HepG2 (cell line): ENCODE data around the gene HTR4. TPM values are rescaled to one million over a fixed set of nuclear protein-coding genes. Genes with fewer than 3 reads are reported as not detected.

Experiments used
- ATAC-seq: fragments of 200-7000 bp; cut with Tn5 transposase; 3 replicates; pipeline ENCODE4 v1.9.1; 2020; ENCODE audit warnings: mild to moderate bottlenecking, moderate library complexity
- Bru-seq: library from RNA; stranded (reverse); fragments of 400-500 nt; gene quantifications from one replicate; lab custom pipeline; 2021; lab: Mats Ljungman, UMichigan
- BruChase-seq, 2 experiments: library from RNA; stranded (reverse); fragments of 400-500 nt; gene quantifications; one replicate each; lab custom pipeline; 2021; lab: Mats Ljungman, UMichigan
- BruUV-seq: library from RNA; stranded (reverse); fragments of 400-500 nt; replicated peaks from 2 replicates; lab custom pipeline; 2021; lab: Mats Ljungman, UMichigan
- CTCF ChIA-PET: fragments of 300-600 bp; formaldehyde crosslinking; extraction: SDS; loops from one replicate; lab custom pipeline; 2021; ENCODE audit warnings: low total read pairs, inconsistent platforms, low intra/inter-chr PET ratio; lab: Yijun Ruan, JAX
- POLR2A ChIA-PET: fragments of 350-600 bp; sonication (Branson Sonifier 250); formaldehyde crosslinking; loops from one replicate; lab custom pipeline; 2020; ENCODE audit warnings: antibody characterized with exemption, inconsistent platforms; lab: Yijun Ruan, JAX
- DNase-seq: peaks from one replicate; pipeline ENCODE4 v3.0.0-alpha.2; 2015; ENCODE audit warnings: low spot score
- FAIRE-seq: peaks from 3 replicates; lab custom pipeline; 2011; peaks lifted over from hg19 to GRCh38; lab: Jason Lieb, UNC
- H2AFZ ChIP-seq: one replicate; pipeline ENCODE4 v1.6.1; 2011; ENCODE audit warnings: low read length, inconsistent platforms
- H3K27ac ChIP-seq: fragments of 300-600 bp; 3 replicates; pipeline ENCODE4 v1.8.0; 2011; ENCODE audit warnings: mixed run types, mild to moderate bottlenecking, mixed read lengths, low read length, inconsistent platforms; ENCODE audit not compliant: insufficient read depth; ENCODE audit errors: extremely low read length
- H3K27me3 ChIP-seq, 2 experiments: fragments of 200-600 bp in 1 of 2; 2 replicates in 1 of 2; 3 replicates in 1 of 2; pipeline versions ENCODE4 v1.6.0 to v1.8.0; 2011; ENCODE audit warnings: low read length in 2 of 2, mild to moderate bottlenecking in 2 of 2, moderate library complexity in 2 of 2, inconsistent platforms in 1 of 2; ENCODE audit not compliant: insufficient read depth in 2 of 2, control insufficient read depth in 1 of 2
- H3K36me3 ChIP-seq, 2 experiments: fragments of 200-600 bp in 1 of 2; replicated peaks in 1 of 2; 2 replicates in 1 of 2; 3 replicates in 1 of 2; pipeline versions ENCODE4 v1.5.1 to v1.8.0; 2011; ENCODE audit warnings: low read length in 2 of 2, inconsistent platforms in 1 of 2; ENCODE audit not compliant: insufficient read depth in 2 of 2, control insufficient read depth in 1 of 2
- H3K4me1 ChIP-seq: 2 replicates; pipeline ENCODE4 v1.5.1; 2012; ENCODE audit warnings: low read length, inconsistent platforms; ENCODE audit not compliant: insufficient read depth
- H3K4me2 ChIP-seq: 2 replicates; pipeline ENCODE4 v1.6.0; 2011; ENCODE audit warnings: low read depth, low read length, inconsistent platforms
- H3K4me3 ChIP-seq, 3 experiments: fragments of 200-600 bp in 1 of 3; sonication (generic), shearing (Covaris generic) in 1 of 3; replicated peaks in 1 of 3; 2 replicates each; pipeline ENCODE4 v1.5.1; 2011 to 2016; ENCODE audit warnings: low read length in 3 of 3, inconsistent platforms in 2 of 3, low read depth in 2 of 3, mild to moderate bottlenecking in 2 of 3, control low read depth in 1 of 3, mixed read lengths in 1 of 3; ENCODE audit not compliant: insufficient read depth in 1 of 3
- H3K79me2 ChIP-seq: one replicate; pipeline ENCODE4 v1.6.1; 2011; ENCODE audit warnings: low read length, inconsistent platforms; ENCODE audit not compliant: insufficient read depth
- H3K9ac ChIP-seq: 2 replicates; pipeline ENCODE4 v1.6.0; 2011; ENCODE audit warnings: mild to moderate bottlenecking, low read depth, low read length, inconsistent platforms; ENCODE audit not compliant: insufficient read depth
- H3K9me3 ChIP-seq: 2 replicates; pipeline ENCODE4 v1.5.1; 2012; ENCODE audit warnings: mild to moderate bottlenecking, low read length
- H4K20me1 ChIP-seq: 2 replicates; pipeline ENCODE4 v1.6.0; 2011; ENCODE audit warnings: inconsistent platforms, mild to moderate bottlenecking, low read length, moderate library complexity; ENCODE audit not compliant: insufficient read depth
- ATF1 ChIP-seq: IDR thresholded peaks from 2 replicates; pipeline ENCODE4 v1.6.1; 2016; ENCODE audit warnings: mild to moderate bottlenecking, control low read depth
- ATF4 ChIP-seq, 2 experiments: fragments of 450-650 bp in 1 of 2; sonication (generic) in 1 of 2; formaldehyde crosslinking; IDR thresholded peaks; 2 replicates each; pipeline versions ENCODE4 v1.5.0 to v1.8.0; 2020 to 2022; ENCODE audit warnings: mild to moderate bottlenecking in 1 of 2, missing genetic modification reagents in 1 of 2
- DNMT3B ChIP-seq: conservative IDR thresholded peaks from 2 replicates; pipeline ENCODE4 v1.6.1; 2016; ENCODE audit warnings: missing biosample characterization, control low read depth
- GFI1 ChIP-seq: sonication (generic); formaldehyde crosslinking; IDR thresholded peaks from 2 replicates; pipeline ENCODE4 v1.5.0; 2020; ENCODE audit warnings: missing genetic modification reagents, mild to moderate bottlenecking, borderline replicate concordance
- ISX ChIP-seq: sonication (generic); formaldehyde crosslinking; conservative IDR thresholded peaks from 2 replicates; pipeline ENCODE4 v1.5.0; 2020; ENCODE audit warnings: missing genetic modification reagents
- POLR2AphosphoS5 ChIP-seq: IDR thresholded peaks from 2 replicates; pipeline ENCODE4 v1.6.1; 2012; ENCODE audit warnings: low read depth, low read length
- PTBP1 ChIP-seq: fragments of 200-400 bp; formaldehyde crosslinking; IDR thresholded peaks from 2 replicates; pipeline ENCODE4 v1.6.1; 2018; ENCODE audit warnings: low read length, low read depth; ENCODE audit not compliant: poor library complexity, severe bottlenecking
- ZNF564 ChIP-seq: sonication (generic); formaldehyde crosslinking; IDR thresholded peaks from 2 replicates; pipeline ENCODE4 v1.8.1; 2023; ENCODE audit warnings: mild to moderate bottlenecking, missing genetic modification reagents
- ZNF790 ChIP-seq: sonication (generic); formaldehyde crosslinking; IDR thresholded peaks from 2 replicates; pipeline ENCODE4 v1.8.0; 2022; ENCODE audit warnings: missing genetic modification reagents, mild to moderate bottlenecking, borderline replicate concordance
- WGBS: methylation state at CpG from one replicate; pipeline ENCODE4 v1.1.6; 2017; ENCODE audit warnings: low lambda C conversion rate; 5-methylcytosine and 5-hydroxymethylcytosine counted together
- in situ Hi-C: cut with HindIII; loops from 2 replicates; pipeline ENCODE4 v1.10.0; 2017; ENCODE audit warnings: low pct_unique_long_range_greater_than_20kb; ENCODE audit not compliant: extremely low pct_ligation_motif_present
- intact Hi-C: fragments of 100-400 bp; cut with micrococcal nuclease; formaldehyde crosslinking; loops from one replicate; pipeline ENCODE4 v1.10.0; 2022; ENCODE audit not compliant: unreplicated experiment
- long read RNA-seq, 2 experiments: library from RNA in 1 of 2; library from polyadenylated mRNA in 1 of 2; stranded (forward) in 1 of 2; unstranded in 1 of 2; transcript quantifications; one replicate each; pipeline ENCODE4 v2.0.0, GENCODE V29; 2019 to 2022
- polyA minus RNA-seq, 3 experiments: library from RNA; depleted of rRNA, polyadenylated mRNA; stranded (reverse); fragments of >200 nt; gene quantifications; 2 replicates each; pipeline ENCODE4 v1.2.3, GENCODE V29; 2011; ENCODE audit warnings: low replicate concordance in 1 of 3
- polyA plus RNA-seq, 8 experiments: library from polyadenylated mRNA; depleted of rRNA in 3 of 8; stranded (reverse) in 7 of 8; unstranded in 1 of 8; fragments of >200 nt; fragmentation: Illumina TruSeq in 4 of 8; extraction: Trizol in 4 of 8; gene quantifications; 2 replicates each; pipeline versions ENCODE4 v1.2.1 to v1.2.3, GENCODE V29; 2011 to 2016; ENCODE audit warnings: low read depth in 4 of 8, missing spikeins in 1 of 8, mixed read lengths in 1 of 8; ENCODE audit not compliant: insufficient read depth in 1 of 8
- total RNA-seq, 5 experiments: library from RNA; depleted of rRNA; stranded (reverse); fragments of >200 nt; fragmentation: Illumina TruSeq; extraction: Trizol; gene quantifications; 2 replicates each; pipeline ENCODE4 v1.2.3, GENCODE V29; 2016; ENCODE audit warnings: low read depth in 1 of 5

HTR4 gene
- not detected in 2 replicates for total RNA-seq (2016; rRNA removed; fragmentation: Illumina TruSeq; extraction: Trizol)
- total RNA-seq (2016; cell fraction: cytosol; rRNA removed; fragmentation: Illumina TruSeq; extraction: Trizol; ENCODE audit: low read depth) = not detected in 2 replicates
- total RNA-seq (2016; cell fraction: insoluble cytoplasmic fraction; rRNA removed; fragmentation: Illumina TruSeq; extraction: Trizol) = not detected in 2 replicates
- total RNA-seq (2016; cell fraction: membrane; rRNA removed; fragmentation: Illumina TruSeq; extraction: Trizol) = not detected in 2 replicates
- not detected in 2 replicates for total RNA-seq (2016; cell fraction: nucleus; rRNA removed; fragmentation: Illumina TruSeq; extraction: Trizol)
- polyA plus RNA-seq (2011; rRNA removed) = not detected in 2 replicates
- polyA plus RNA-seq (2011; cell fraction: cytosol; rRNA removed) = not detected in 2 replicates
- not detected in 2 replicates for polyA plus RNA-seq (2011; cell fraction: nucleus; rRNA removed)
- not detected in 2 replicates for polyA plus RNA-seq (2012)
- not detected in 2 replicates for polyA plus RNA-seq (2016; cell fraction: cytosol; fragmentation: Illumina TruSeq; extraction: Trizol; ENCODE audit: low read depth)
- not detected in 2 replicates for polyA plus RNA-seq (2016; cell fraction: insoluble cytoplasmic fraction; fragmentation: Illumina TruSeq; extraction: Trizol; ENCODE audit: low read depth)
- polyA plus RNA-seq (2016; cell fraction: membrane; fragmentation: Illumina TruSeq; extraction: Trizol; ENCODE audit: low read depth) = not detected in 2 replicates
- not detected in 2 replicates for polyA plus RNA-seq (2016; cell fraction: nucleus; fragmentation: Illumina TruSeq; extraction: Trizol; ENCODE audit: insufficient read depth, low read depth)
- not detected in 2 replicates for polyA minus RNA-seq (2011; rRNA and poly(A)+ RNA removed; ENCODE audit: low replicate concordance)
- not detected in 2 replicates for polyA minus RNA-seq (2011; cell fraction: cytosol; rRNA and poly(A)+ RNA removed)
- not detected in 2 replicates for polyA minus RNA-seq (2011; cell fraction: nucleus; rRNA and poly(A)+ RNA removed)
- Bru-seq, nascent RNA = percentile 4 among the genes with signal in this experiment
- BruChase-seq, experiment 1, labeled RNA remaining after a 6-hour chase = percentile 0 among the genes with signal in this experiment
- BruChase-seq, experiment 2, labeled RNA remaining after a 2-hour chase = percentile 2 among the genes with signal in this experiment
- long read RNA-seq, experiment 1 = 0 reads
- long read RNA-seq, experiment 2 = 0 reads

- no peaks in the 10 kb centered on the region for H3K36me3 ChIP-seq
- no peak within 1 kb of the TSS for H3K27ac ChIP-seq
- H3K4me3 ChIP-seq = no peak within 1 kb of the TSS
- no peaks in the 10 kb centered on the region for H3K79me2 ChIP-seq
- ATAC-seq (peak; percentile 23; the same call in 1 of the 3 replicates), DNase-seq (no peak), FAIRE-seq (no peak)
- ChIA-PET CTCF (no interaction called here), POLR2A (no interaction called here)
- WGBS = 40% methylated on average over 5 of the region's 72 CpGs
- no TSS peak for BruUV-seq
- no peak within 1 kb of the TSS for H3K4me2 ChIP-seq
- no peak within 1 kb of the TSS for H2AFZ ChIP-seq
- H3K4me1 ChIP-seq = no peaks in the 10 kb centered on the region
- TF ChIP-seq ISX = no peak
- TF ChIP-seq POLR2AphosphoS5 = no peak
- no peak for TF ChIP-seq ZNF790 (CRISPR knock-in tag)
- no peak for TF ChIP-seq PTBP1
- no peak for TF ChIP-seq ATF1
- no peak for TF ChIP-seq GFI1 (CRISPR knock-in tag)
- no peak for TF ChIP-seq ATF4 (CRISPR knock-in tag; IDR thresholded peaks at IDR 0.05)
- TF ChIP-seq ZNF564 (CRISPR knock-in tag) = no peak
- no peak for TF ChIP-seq DNMT3B
- intact Hi-C loops = no loop called here
- no peak within 1 kb of the TSS for H3K9ac ChIP-seq
- in situ Hi-C loops = no loop called here
- no peaks in the 10 kb centered on the region for H3K9me3 ChIP-seq
- H3K27me3 ChIP-seq = peaks cover 0 to 8% of the 10 kb centered on the region in 2 experiments; a peak in 2 of 5 replicates
- no peaks in the 10 kb centered on the region for H4K20me1 ChIP-seq
These were observed at the start of gene HTR4 for GRCh38 chr5:148653836-148654781. TSS of gene HTR4 (minus strand) at chr5:148654527. CDS start at chr5:148637014, 17,513 bp downstream.
